Measurements from ENCODE around the gene LRRC37A2. TPM values are rescaled to one million over a fixed set of nuclear protein-coding genes. Genes with fewer than 3 reads are reported as not detected.
"Not testable (repeated sequence)": the region's sequence is repeated elsewhere in the genome, so short reads cannot be mapped to it uniquely, and the experiment has no call there.

The LRRC37A2 gene
- total RNA-seq, 1 donor from 2014 or later, result 5.1 TPM

GRCh38 chr17:46591332-46591731, 79.1 kb downstream of the LRRC37A2 start:
- peak; percentile 51 for ATAC-seq
- DNase-seq (ENCODE audit: low spot score), result not testable (repeated sequence)

DNA sequence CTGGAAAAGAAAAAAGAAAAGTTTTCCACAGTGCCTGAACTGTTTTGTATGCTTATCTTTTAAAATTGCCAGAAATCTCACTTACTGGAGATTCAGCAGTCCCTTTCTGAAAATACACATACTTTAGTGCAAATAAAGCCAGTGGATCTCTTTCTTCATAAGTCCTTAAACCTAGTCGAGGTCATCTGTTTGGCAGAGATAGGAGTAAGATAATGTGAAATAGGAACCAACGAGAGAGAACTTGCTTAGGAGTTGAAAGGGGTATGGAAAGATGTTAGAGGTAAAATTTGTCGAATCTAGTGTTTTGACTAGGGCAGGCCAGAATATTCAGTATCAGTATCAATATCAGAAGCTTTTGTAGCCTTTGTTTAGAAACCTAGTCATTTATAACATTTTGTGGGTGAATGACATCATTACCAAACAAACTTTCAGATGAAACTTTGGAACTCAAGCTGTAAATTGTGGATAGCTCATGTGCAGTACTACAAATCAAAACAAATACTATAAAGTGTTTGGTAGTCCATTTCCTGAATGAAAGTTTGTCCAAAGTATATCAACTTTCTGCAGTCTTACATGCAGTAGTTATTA, 86.2 kb downstream of the LRRC37A2 start:
- peak; percentile 81 for ATAC-seq
- not testable (repeated sequence) for DNase-seq (ENCODE audit: low spot score)

- not testable (repeated sequence) for DNase-seq (ENCODE audit: low spot score); ATAC-seq
Measured at GRCh38 chr17:46600767-46601166, 88.5 kb downstream of the LRRC37A2 start.

GRCh38 chr17:46603125-46603524, 90.9 kb downstream of the LRRC37A2 start:
- not testable (repeated sequence) for ATAC-seq

More at GRCh38 chr17:46603125-46603524, 90.9 kb downstream of the LRRC37A2 start:
- DNase-seq (ENCODE audit: low spot score), result not testable (repeated sequence)

Other genes with a start within 250 kb of the LRRC37A2 start
- 0.45 TPM for gene LRRC37A, start 217.3 kb upstream of the LRRC37A2 start, total RNA-seq
- gene ARL17B, start 150.7 kb upstream of the LRRC37A2 start, total RNA-seq, result 15.5 TPM
- gene ARL17A, start 67.2 kb downstream of the LRRC37A2 start, total RNA-seq, result 9.6 TPM
- gene NSF, start 78.2 kb downstream of the LRRC37A2 start, total RNA-seq, result 23.1 TPM